LoVo (cell line): ENCODE data around the gene SELENOM.

Experiments
- DNase-seq: peaks from one replicate; pipeline ENCODE4 v3.0.0-alpha.2; 2016; ENCODE audit warnings: low spot score

The SELENOM gene

GRCh38 chr22:31107178-31107893, at the start of gene SELENOM:
Gene SELENOM, minus strand, starts transcription at chr22:31107568. Its CDS starts 63 bp downstream, at chr22:31107505.
- peak; percentile 98 for DNase-seq

- no peak for DNase-seq
These were observed 48.1 kb upstream of the SELENOM start for GRCh38 chr22:31155422-31155821.

GRCh38 chr22:31154975-31155374, 47.6 kb upstream of the SELENOM start:
- no peak for DNase-seq

GRCh38 chr22:31153357-31153756, 46.0 kb upstream of the SELENOM start:
- DNase-seq, result no peak

DNA sequence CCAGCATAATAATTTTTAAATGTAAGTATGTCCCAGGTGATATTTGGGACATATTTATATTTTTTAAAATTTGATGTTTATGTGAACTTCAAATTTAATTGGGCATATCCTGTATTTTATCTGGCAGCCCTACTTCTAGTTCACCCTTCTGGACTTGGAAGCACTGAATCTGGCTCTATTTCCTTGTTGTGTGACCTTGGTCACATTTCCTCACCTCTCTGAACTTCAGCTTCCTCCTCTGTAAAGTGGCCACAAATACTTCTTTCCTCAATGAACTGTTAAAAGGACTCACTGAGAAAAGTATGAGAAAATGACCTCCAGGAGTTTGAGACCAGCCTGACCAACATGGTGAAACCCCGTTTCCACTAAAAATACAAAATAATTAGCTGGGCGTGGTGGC, 44.5 kb upstream of the SELENOM start:
- DNase-seq, result no peak

DNA sequence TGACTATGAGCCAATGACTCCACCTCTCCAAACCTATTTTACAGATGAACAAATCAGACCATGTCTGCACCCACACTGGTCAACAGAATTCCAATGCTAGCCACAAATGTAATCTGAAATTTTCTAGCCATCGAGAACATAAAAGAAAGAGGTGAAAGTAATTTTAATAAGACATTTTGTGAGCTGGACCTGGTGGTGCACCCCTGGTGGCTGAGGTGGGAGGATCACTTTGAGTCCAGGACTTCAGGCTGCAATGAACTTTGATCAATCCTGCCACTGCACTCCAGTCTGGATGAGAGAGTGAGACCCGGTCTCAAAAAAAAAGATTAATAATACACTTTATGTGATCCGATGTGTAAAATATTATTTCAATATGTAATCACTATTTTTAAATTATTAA, 43.2 kb upstream of the SELENOM start:
- no peak for DNase-seq

DNA sequence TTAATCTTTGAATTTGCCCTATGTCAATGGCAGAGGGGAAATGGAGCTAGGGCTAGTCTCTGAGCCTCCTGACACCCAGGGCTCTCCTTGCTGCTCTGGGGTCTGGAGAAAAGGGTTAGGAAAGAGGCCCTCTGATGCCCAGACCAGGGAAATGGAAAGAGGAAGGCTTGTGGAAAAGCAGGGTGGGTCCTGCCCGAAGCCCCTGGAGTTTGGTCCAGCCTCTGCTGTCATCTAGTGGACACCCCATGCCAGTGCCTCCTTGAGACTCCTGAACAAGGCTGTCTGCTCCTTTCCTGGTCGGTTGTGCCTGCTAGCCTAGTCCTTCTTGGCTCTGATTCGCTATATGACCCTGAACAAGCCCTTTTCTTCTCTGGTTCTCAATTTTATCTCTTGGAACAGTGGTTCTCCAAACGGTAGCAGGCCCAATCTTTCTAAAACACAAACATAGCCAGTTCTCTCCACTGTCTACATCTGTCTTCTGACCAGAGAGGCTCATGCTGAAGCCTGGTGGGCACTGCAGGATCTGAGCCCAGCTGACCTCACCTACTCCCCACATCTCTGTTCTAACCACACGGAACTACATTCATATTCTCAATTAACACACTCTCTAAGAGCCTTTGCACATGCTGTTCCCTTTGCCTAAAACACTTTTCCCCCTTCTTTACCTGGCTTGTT, 41.7 kb upstream of the SELENOM start:
- peak; percentile 45 for DNase-seq

GRCh38 chr22:31148488-31148887, 41.1 kb upstream of the SELENOM start:
- no peak for DNase-seq

GRCh38 chr22:31144223-31144622, 36.9 kb upstream of the SELENOM start:
- peak; percentile 52 for DNase-seq

DNA sequence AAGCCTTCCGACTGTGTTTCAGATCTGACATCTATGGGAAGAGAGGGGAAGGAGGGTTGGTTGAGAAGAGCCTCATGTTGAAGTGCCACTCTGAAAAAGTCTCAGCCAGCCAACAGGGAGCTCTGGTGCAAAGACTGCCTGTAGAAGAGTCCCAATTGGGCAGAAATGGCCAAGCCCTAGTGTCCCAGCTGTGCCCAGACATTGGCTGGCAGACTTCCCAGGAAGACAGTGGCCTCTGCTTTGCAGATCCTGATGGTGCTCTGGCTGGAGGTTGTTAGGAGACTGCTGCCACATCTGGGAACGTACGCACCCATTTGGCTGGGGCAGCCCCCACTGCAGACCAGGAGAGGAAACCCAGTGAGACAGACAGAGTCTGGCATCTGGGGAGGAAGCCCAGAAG, 36.2 kb upstream of the SELENOM start:
- DNase-seq, result no peak

- no peak for DNase-seq
These were observed 35.7 kb upstream of the SELENOM start for GRCh38 chr22:31143038-31143437.

GRCh38 chr22:31142285-31142684, 34.9 kb upstream of the SELENOM start:
- DNase-seq, result no peak

- DNase-seq, result no peak
These were observed 34.2 kb upstream of the SELENOM start for GRCh38 chr22:31141551-31141950.

- no peak for DNase-seq
These were observed 33.4 kb upstream of the SELENOM start for GRCh38 chr22:31140746-31141145.

DNA sequence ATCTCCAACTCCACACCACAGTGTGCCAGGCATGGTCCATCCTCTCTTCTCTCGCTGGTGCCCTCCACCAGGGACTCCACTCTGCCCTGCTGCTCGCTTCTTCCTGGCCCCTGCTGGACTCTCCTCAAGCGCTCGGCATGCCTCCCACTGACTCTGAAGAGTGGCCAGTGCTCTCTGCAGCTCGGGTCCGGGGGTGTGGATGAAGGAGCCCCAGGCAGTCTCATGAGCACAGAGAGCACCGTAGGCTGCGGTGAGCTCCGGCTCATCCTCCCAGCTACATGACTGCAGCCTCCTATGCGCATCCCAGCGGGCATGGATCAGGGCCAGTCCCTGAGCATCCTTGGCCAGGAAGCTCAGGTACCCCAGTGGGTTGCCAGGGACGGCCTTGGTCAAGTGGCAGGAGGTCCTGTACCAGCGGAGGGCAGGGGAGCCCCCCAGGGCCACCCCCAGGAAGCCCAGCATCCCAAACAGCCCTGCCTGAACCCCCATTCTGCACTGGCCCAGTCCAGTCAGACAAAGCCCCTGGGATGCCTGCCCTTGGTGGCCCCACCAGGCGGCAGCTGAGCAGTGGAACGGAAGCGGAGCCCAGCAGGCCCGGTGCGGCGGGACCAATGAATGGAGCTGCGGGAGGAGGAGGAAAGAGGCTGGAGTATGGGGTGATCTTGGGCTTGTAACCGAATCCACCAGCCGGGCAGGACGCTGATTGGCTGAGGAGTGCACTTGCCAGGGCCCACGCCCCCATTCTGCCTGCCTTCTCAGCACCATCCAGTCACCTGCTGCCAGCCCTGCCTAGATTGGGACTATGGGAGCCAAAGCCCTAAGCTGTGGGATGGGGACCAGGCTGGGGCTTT, 32.7 kb upstream of the SELENOM start, which contains the start of gene PLA2G3:
Gene PLA2G3, minus strand, starts transcription at position 643 of the 851 bp plus-strand sequence. Its CDS starts 154 bp downstream, at position 489.
- no peak for DNase-seq

DNA sequence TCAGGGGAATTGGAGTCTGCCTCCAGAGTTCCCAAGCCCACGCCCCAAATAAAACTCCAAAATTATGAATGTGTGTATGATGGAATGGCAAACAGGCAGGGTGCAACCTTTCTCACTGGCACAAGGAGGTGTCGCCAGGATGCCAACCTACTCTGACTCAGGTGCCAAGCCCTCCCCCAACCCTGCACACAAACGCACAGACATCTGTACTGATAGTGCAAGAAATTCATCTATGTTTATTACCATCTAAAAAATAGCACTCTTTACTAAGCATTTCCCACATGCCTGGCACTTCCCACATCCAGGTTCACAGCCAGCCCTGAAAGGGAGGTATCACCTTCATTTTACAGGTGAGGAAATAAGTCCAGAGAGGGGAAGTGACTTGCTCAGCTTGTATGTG, 31.7 kb upstream of the SELENOM start:
- no peak for DNase-seq

- no peak for DNase-seq
These were observed 30.8 kb upstream of the SELENOM start for GRCh38 chr22:31138126-31138525.

- DNase-seq, result no peak
These were observed 30.4 kb upstream of the SELENOM start for GRCh38 chr22:31137721-31138120.

DNA sequence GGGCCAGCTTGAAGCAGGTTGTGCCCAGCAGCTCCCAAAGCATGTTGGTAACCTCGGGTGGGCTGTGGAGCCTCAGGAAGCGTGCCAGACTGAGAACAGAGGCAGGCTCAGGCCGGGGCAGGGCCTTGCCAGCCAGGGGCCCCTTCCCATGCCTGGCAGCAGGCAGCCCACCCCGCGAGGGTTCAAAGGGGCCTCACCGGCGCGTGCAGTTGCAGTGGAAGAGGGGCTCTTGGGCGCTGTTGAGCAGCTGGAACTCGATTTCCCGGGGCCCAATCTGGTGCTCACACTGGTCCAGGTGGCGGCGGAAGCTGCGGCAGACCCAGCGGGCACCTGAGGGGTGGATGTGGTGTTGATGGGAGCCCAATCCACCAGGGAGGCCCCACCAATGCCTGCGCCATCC, 29.3 kb upstream of the SELENOM start:
- no peak for DNase-seq

DNA sequence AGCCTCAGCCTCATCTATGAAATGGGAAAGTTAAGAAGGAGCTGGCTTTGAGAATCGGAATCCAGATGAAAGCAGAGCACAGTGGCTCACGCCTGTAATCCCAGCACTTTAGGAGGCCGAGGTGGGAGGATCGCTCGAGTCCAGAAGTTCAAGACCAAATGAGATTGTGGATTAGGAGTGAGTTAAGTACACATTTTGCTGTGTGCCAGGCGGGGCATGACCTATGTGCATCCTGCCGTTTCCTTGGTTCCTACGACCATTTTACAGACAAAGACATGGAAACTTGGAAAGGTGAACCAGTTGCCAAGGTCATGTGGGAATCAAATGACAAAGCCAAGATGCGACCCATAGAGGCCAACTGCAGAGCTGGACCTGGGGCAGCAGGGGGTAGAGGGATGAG, 28.8 kb upstream of the SELENOM start:
- no peak for DNase-seq

- no peak for DNase-seq
These were observed 28.3 kb upstream of the SELENOM start for GRCh38 chr22:31135706-31136105.

DNA sequence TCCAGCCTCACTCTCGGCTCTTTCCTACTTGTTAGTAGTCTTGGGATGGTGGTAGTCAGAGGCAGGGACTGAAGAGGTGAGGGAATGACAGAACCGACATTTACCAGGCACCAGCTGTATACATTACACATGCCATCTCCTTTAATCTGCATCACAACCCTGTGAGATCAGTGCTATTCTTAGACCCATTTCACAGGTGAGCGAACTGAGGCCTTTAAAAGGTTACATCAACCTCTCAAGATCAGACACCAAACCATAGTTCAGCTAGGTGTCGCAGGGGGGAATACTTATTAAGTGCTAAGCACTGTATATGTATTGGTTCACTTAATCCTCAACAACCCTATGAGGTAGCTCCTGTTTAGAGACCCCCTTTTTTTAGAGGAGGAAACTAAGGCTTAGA, 27.3 kb upstream of the SELENOM start:
- DNase-seq, result no peak

GRCh38 chr22:31133911-31134310, 26.5 kb upstream of the SELENOM start:
- no peak for DNase-seq
